ENCODE measurements around the gene TAF9. TPM values are rescaled to one million over a fixed set of nuclear protein-coding genes. Genes with fewer than 3 reads are reported as not detected.

Gene TAF9
- total RNA-seq, 1 donor: 94.6 TPM

- no peak for DNase-seq (ENCODE audit: low read depth)
- TF ChIP-seq CTCF (IDR thresholded peaks at IDR 0.05; ENCODE audit: insufficient read depth, low read depth, low read length): no peak
- no peak overlapping the region for H3K4me3 ChIP-seq (ENCODE audit: low read depth, low read length)
These were observed 51.9 kb downstream of the TAF9 start for GRCh38 chr5:69317391-69317790.

GRCh38 chr5:69315972-69316371 lies 53.3 kb downstream of the TAF9 start:
- no peak overlapping the region for H3K4me3 ChIP-seq (ENCODE audit: low read depth, low read length)
- no peak for TF ChIP-seq CTCF (IDR thresholded peaks at IDR 0.05; ENCODE audit: insufficient read depth, low read depth, low read length)
- DNase-seq (ENCODE audit: low read depth): no peak

Other genes starting within 250 kb of the TAF9 start
- gene CCNB1, start 202.4 kb downstream of the TAF9 start, total RNA-seq: 79.9 and 147 TPM in 2 replicates
- gene CENPH, start 179.9 kb downstream of the TAF9 start, total RNA-seq: 11.9 and 12.1 TPM in 2 replicates
- gene CDK7, start 134.6 kb downstream of the TAF9 start, total RNA-seq: 42.5 and 91.1 TPM in 2 replicates
- gene CCDC125, start 36.7 kb downstream of the TAF9 start, total RNA-seq: 6.1 and 7.8 TPM in 2 replicates
- gene AK6, start within 50 bp of the TAF9 start, total RNA-seq: 23.8 and 32.8 TPM in 2 replicates
- gene RAD17, start 298 bp upstream of the TAF9 start, total RNA-seq: 21.3 and 27.2 TPM in 2 replicates
- 2.3 and 3.9 TPM in 2 replicates for gene MARVELD2, start 45.6 kb upstream of the TAF9 start, total RNA-seq
- gene OCLN, start 123.3 kb upstream of the TAF9 start, total RNA-seq: 0.43 and 0.64 TPM in 2 replicates
- 36.1 and 47.5 TPM in 2 replicates for gene GTF2H2C, start 190.7 kb upstream of the TAF9 start, total RNA-seq